Measurements from ENCODE around the gene MTA1.

MTA1 gene

GRCh38 chr14:105456736-105457617 is 37.4 kb downstream of the MTA1 start:
- in situ Hi-C loops (cut with MboI; ENCODE audit: low sequenced_read_pairs): no loop called here

GRCh38 chr14:105458010-105458409 is 38.4 kb downstream of the MTA1 start:
- in situ Hi-C loops (cut with MboI; ENCODE audit: low sequenced_read_pairs): no loop called here

- in situ Hi-C loops (cut with MboI; ENCODE audit: low sequenced_read_pairs): no loop called here
Measured at GRCh38 chr14:105458571-105458970, 38.9 kb downstream of the MTA1 start.

GRCh38 chr14:105460116-105460515 is 40.5 kb downstream of the MTA1 start:
- in situ Hi-C loops (cut with MboI; ENCODE audit: low sequenced_read_pairs): no loop called here

GRCh38 chr14:105460616-105461015 is 41.0 kb downstream of the MTA1 start:
- in situ Hi-C loops (cut with MboI; ENCODE audit: low sequenced_read_pairs): no loop called here

- in situ Hi-C loops (cut with MboI; ENCODE audit: low sequenced_read_pairs): no loop called here
Measured at GRCh38 chr14:105461903-105462302, 42.3 kb downstream of the MTA1 start.

- in situ Hi-C loops (cut with MboI; ENCODE audit: low sequenced_read_pairs): no loop called here
Measured at GRCh38 chr14:105464501-105464900, 44.9 kb downstream of the MTA1 start.

GRCh38 chr14:105465209-105466031 is 45.8 kb downstream of the MTA1 start:
- in situ Hi-C loops (cut with MboI; ENCODE audit: low sequenced_read_pairs): no loop called here

GRCh38 chr14:105466531-105467248 is 47.1 kb downstream of the MTA1 start:
- in situ Hi-C loops (cut with MboI; ENCODE audit: low sequenced_read_pairs): no loop called here

GRCh38 chr14:105467249-105467941 is 47.8 kb downstream of the MTA1 start:
- in situ Hi-C loops (cut with MboI; ENCODE audit: low sequenced_read_pairs): no loop called here

GRCh38 chr14:105467942-105468471 is 48.4 kb downstream of the MTA1 start:
- in situ Hi-C loops (cut with MboI; ENCODE audit: low sequenced_read_pairs): no loop called here

GRCh38 chr14:105468621-105469241 is 49.1 kb downstream of the MTA1 start:
- in situ Hi-C loops (cut with MboI; ENCODE audit: low sequenced_read_pairs): no loop called here

GRCh38 chr14:105469456-105470349 is 50.1 kb downstream of the MTA1 start:
- in situ Hi-C loops (cut with MboI; ENCODE audit: low sequenced_read_pairs): no loop called here

GRCh38 chr14:105470350-105471296 is 51.0 kb downstream of the MTA1 start:
- in situ Hi-C loops (cut with MboI; ENCODE audit: low sequenced_read_pairs): no loop called here

GRCh38 chr14:105471297-105471821 is 51.7 kb downstream of the MTA1 start:
- in situ Hi-C loops (cut with MboI; ENCODE audit: low sequenced_read_pairs): no loop called here

- in situ Hi-C loops (cut with MboI; ENCODE audit: low sequenced_read_pairs): no loop called here
Measured at GRCh38 chr14:105471823-105472485, 52.3 kb downstream of the MTA1 start.

- in situ Hi-C loops (cut with MboI; ENCODE audit: low sequenced_read_pairs): no loop called here
Measured at GRCh38 chr14:105472486-105472991, 52.9 kb downstream of the MTA1 start.

All from HL-60/S4 treated with phorbol 12-myristate 13-acetate at 8.2 ng/mL for 4 days and 3 days (cell line).